ENCODE data around the gene C10orf90.

DNA sequence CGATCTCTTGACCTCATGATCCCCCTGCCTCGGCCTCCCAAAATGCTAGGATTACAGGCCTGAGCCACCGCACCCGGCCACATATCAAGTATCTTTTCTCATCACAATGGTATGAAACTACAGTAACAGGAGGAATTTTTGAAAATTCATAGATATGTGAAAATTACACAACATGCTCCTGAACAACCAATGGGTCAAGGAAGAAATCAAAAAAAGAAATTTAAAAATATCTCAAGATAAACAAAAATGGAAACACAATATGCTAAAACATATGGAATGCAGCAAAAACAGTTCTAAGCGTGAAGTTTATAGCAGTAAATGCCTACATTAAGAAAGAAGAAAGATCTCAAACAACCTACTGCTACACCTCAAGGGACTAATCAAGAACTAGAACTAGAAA lies 222.4 kb downstream of the C10orf90 start:
- no peak for TF ChIP-seq CREB1 (IDR thresholded peaks at IDR 0.05)
- no peak for TF ChIP-seq POLR2A (IDR thresholded peaks at IDR 0.05; ENCODE audit: control extremely low read depth in 1 of 2, low read depth in 2 of 2, low read length in 2 of 2)

Measured in H1 (cell line).